GM23248 (cell line): ENCODE data around the gene SLC38A8.

Source experiments
- EZH2 ChIP-seq: fragments of 200-600 bp; sonication (generic); IDR thresholded peaks from 2 replicates; pipeline ENCODE4 v1.6.1; 2018; ENCODE audit warnings: antibody characterized with exemption, mild to moderate bottlenecking; ENCODE audit not compliant: insufficient read depth, poor library complexity, severe bottlenecking
- EZH2phosphoT487 ChIP-seq: fragments of 200-600 bp; sonication (generic); IDR thresholded peaks from 2 replicates; pipeline ENCODE4 v1.6.1; 2018; ENCODE audit warnings: antibody characterized with exemption, moderate library complexity, mild to moderate bottlenecking, low read depth; ENCODE audit not compliant: insufficient read depth

DNA sequence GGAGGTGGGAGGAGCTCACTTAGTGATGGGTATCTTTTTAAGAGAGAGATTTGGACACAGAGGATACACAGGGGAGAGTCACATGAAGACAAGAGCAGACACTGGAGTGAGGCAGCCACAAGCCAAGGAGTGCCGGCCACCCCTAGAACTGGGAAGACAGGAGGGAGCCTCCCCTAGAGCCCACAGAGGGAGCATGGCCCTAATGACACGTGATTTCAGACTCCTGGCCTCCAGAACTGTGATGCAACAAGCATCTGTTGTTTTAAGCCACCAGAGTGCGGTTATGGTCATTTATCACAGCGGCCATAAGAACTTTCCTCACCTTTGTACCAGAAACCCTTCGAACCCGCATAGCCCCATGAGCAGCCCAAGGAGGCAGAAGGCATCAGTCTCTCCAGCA lies 33.3 kb downstream of the SLC38A8 start:
- no peak for TF ChIP-seq EZH2phosphoT487
- TF ChIP-seq EZH2, result no peak
